GM19351 (cell line): Measurements from ENCODE around the gene TRPV2.

Source experiments
- ATAC-seq: cut with Tn5 transposase; IDR thresholded peaks from one replicate; pipeline ENCODE4 v1.9.1; 2021; ENCODE audit warnings: mild to moderate bottlenecking, moderate library complexity; ENCODE audit not compliant: unreplicated experiment

Gene TRPV2

DNA sequence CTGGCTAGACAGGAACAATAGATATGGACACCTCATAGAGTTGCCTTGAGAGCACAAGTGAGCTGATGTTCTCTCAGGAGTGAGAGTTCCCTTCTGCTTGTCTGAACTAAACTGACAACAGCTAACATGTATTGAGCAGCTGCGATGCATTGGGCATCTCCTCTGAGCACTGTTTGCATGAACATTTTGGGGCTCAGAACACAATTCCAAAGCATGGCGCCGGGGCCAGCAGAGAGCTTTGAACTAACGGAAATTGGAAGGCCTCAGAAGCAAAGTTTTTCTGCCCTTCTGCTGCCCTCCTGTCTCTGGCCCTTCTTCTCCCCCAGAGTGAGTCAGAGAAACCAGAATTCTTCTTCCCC is 38.1 kb downstream of the TRPV2 start:
- no peak for ATAC-seq

DNA sequence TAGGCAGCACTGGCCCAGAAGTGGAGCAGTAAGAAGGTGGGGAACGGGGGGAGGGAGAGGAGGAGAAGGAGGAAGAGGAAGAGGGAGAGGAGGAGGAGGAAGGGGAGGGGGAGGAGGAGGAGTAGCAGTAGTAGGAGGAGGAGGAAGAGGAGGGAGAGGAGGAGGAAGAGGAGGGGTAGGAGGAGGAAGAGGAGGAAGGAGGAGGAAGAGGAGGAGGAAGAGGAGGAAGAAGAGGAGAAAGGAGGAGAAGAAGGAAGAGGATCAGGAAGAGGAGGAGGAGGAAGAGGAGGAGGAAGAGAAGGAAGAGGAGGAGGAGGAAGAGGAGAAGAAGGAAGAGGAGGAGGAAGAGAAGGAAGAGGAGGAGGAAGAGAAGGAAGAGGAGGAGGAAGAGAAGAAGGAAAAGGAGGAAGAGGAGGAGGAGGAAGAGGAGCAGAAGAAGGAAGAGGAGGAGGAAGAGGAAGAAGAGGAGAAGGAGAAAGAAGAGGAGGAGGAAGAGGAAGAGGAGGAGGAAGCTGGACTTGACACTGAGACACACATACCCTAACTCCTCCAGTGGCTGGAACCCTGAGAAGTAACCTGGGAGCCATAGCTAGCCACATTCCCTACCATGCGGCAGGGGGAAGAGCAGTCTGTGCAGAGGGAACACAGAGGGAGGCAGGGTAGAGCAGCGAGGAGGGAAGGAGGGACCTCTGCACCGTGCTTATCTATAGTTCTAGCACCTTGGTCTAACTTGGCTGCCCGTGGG is 40.8 kb downstream of the TRPV2 start:
- no peak for ATAC-seq

DNA sequence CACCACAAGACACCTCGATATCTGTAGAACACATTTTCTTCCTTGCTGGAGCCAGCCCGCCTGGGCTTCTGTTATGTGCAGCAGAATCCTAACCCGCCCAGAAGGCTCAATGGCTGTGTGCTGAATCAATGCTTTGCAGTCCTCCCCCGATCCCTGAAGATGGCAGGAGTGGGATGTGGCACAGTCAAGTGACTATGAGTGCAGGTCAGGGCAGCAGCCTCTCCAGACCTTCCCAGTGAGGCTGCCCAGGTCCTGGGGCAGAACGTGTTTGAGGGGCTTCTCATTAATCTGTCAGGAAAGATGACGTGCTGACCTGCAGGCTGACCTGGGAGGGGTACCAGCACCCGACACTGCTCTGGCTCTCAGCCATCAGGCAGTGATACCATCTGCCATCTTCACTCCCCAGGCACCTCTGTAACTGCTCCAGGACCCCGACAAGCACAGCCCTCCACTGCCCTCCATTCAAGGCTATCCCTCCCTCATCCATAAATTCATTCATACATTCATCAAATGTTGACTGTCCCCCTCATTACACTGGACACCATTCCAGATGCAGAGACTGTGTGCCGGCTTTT is 41.5 kb downstream of the TRPV2 start:
- no peak for ATAC-seq

DNA sequence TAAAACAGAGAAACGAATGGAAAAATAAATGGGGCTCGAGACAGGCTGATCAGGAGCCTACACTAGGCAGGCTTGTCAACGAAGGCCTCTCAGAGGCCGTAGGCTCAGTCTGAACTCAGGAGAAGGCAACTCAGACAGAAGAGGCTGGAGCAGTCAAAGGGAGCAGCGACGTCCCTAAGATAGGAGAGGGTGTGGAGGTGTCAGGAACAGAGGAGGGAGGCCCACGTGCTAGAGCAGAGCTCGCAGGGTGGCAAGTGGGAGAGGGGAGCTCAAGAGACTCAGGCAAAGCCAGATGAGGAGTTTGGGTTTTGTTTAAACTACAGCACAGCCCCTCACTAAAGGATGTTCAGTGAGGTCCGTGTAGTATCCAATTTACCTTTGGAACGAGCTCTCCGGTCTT is 43.9 kb downstream of the TRPV2 start:
- no peak for ATAC-seq

DNA sequence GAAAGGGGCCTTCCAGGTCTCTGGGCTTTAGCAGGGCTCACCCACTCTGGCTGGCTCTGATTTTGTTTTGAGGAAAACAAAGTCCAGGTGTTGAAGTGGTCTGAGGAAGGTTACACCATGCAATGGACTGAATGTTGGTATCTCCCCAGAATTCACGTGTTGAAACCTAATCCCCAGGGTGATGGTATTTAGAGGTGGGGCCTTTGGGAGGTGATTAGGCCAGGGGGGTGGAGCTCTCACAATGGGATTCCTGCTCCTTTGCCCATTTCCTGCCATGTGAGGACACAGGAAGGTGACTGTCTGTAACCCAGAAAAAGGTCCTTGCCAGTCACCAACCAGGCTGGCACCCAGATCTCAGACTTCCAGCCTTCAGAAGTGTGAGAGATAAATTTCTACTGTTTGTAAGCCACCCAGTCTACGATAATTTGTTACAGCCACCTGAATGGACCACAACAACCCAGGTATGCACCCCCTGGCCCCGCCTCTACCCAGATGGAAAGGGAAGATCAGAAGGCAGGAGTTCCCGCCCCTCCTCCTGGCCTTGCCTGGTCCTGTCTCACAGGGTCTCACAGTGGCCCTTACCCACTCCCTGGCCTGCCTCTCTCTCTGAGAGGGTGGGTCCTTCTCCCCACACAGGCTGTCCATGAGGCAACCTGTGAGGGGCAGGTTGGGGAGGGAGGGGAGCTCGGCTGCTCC is 44.6 kb downstream of the TRPV2 start:
- no peak for ATAC-seq

DNA sequence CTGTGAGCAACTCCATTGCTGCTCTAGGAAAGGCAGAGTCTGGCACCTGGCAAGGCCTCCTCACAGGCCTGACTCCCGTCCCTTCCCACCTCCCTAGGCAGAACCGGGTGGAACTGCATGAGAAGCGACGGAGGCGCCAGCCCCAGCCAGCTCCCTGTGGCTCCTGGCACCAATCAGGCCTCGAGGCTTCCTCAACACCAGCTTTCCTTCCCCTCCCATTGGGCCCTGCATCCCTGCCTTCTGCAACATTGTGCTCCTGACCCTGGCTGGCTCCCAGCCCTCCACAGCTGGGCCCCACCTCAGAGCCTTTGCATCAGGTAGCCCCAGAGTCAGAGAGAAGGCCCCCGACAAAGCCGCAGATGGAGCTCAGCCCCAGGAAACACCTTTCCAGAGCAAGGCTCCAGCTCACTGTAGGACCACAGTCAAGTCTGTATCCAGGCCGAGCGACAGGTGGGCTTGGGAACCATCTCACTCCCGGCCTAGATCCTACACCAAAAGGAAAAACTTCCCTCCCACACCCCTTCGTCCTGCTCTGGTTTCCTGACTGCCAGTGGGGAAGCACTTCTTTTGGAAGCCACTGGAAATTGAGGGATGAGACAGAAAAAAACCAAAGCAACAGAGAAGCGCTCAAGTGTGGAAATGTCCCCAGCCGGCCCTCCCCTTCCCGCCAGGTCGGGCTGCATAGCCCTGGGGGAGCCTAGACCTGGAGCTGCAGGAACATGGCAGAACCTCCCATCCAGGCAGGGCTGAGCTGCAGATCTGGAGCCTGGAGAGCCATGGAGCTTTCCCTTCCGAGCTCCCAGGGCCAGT is 45.6 kb downstream of the TRPV2 start:
- no peak for ATAC-seq

DNA sequence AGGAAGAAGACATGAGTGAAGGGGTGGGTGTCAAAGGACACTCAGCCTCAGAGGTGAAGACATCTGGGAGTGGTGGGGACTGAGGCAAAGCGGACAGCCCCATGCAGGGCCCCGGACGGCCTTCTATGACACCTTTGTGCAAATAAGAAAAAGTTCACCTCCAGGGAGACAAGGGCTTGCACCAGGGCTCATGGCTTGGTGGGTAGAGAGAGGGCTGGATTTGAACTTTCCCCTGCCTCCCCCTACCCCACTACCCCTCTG is 46.2 kb downstream of the TRPV2 start:
- ATAC-seq, result no peak

DNA sequence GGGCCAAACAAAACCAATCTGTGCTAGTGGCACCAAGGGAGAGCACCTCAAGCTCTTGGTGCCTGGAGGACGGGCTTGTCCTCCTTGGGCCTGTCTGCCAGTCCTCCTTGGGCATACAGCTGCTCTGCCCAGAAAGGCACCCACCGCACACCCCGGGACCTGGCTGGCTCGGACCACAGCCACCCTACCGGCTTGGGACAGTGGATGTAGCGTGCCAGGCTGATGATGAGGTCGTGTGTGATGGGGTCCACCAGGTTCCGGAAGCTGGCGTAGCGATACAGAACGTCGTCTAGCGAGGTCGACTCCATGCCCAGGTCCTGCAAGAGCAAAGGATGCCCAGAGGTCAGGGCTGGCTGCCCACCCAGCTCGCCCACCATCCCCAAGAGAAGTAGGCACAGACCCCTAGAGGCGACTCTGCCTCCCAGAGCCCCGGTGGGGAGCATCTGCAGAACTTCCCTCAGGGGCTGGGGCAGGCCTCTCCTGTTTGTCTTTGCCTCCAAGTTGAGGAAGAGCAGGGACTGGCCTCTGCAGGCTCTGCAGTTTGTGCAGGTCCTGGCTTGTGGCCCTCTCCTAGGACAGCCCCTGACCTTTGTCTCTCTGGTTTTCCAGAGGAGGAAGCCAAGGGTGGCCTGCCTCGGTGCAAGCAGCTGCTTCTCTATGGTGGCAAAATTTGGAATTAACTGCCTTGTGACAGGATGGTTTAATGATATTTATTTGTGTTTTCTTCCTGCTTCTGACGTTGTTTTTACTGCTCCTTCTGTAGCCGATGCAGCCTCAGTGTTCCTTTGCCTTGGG is 46.9 kb downstream of the TRPV2 start:
- ATAC-seq, result no peak

DNA sequence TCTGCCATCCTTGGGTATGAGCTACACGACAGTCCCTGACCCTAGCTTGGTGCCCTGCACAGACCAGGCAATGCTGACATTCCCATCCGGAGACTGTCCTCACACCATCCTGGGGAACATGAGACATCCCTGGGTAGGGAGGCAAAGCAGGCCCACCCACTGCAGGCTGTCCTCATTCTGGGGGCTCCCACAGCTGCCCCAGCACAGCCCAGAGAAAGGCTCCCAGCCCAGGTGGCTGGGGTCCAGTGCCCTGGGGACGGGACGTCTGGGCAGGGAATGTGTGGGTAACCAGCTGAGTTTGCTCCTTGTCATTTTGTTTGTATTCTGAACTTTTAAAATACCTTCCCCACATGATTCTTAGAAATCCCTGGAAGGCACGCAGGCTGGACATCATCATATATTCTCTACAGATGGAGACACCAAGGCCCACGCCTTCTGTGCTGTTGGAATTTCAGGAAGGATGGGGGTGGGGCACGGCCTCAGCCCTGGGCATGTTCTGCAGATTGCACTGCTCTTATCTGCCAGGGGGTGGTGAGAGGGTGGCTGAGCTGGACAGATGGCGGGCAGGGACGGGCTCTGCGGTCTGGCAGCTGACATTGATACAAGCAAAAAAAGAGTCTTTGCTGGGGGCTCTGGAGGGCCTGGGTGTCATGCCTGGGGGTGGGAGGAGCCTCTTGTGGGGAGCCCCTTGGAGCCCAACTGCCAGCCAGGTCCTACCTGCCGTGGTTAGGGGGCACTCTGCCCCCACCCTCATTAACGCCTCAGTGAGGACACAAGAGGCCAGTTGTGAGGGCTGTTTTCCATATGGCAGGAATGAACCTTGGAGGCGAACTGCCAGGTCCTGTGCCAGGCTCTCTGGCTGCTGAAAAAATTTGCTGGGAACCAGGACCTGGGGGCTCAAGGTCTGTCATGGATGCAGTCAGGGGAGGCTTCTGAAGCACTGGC is 48.3 kb downstream of the TRPV2 start:
- ATAC-seq, result no peak

DNA sequence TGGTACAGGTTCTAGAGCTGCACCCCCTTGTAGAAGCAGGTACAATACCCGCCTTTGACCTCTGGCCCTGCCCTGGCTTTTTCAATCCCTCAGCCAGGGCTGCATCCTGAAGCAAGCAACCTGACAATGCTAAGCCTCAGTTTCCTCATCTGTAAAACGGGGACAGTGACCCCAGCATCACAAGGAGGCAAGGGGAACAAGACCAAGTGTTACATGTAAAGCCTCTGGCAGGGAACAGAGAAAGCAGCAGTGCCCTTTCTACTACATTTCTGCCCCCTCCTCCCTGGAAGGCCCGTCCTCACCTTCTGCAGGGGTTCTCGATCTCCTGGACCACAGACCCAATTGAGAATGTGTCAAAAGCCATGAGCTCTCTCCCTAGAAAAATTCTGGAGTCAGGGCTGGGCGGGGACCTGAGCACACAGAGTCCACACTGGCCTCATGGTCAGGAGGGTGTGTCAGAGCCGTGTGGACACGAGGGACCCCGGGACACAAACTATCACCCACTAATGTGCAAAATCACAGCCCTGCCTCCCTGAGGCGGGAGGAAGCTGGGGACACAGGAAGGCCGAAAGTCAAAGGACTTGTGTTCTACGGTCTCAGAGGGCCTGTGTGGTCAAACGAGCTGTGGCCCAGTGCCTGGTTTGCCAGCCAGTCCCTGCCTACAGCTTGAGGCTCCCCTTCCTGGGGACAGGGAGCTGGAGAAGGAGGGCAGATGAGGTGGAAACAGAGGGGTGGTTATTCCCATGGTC is 49.1 kb downstream of the TRPV2 start:
- ATAC-seq, result no peak

DNA sequence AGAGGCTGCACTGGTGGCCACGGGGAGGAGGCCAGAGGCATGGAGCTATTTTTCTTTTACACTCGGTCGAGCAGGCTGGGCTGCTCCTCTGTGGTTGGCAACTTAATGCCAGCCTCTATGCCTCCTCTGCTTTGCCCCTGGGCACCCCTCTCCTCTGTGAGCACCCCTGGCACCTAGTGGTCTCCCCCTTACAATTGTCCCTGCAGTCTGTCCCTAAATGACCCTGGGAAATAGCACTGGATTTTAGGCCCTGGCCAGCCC is 49.6 kb downstream of the TRPV2 start:
- ATAC-seq, result no peak

DNA sequence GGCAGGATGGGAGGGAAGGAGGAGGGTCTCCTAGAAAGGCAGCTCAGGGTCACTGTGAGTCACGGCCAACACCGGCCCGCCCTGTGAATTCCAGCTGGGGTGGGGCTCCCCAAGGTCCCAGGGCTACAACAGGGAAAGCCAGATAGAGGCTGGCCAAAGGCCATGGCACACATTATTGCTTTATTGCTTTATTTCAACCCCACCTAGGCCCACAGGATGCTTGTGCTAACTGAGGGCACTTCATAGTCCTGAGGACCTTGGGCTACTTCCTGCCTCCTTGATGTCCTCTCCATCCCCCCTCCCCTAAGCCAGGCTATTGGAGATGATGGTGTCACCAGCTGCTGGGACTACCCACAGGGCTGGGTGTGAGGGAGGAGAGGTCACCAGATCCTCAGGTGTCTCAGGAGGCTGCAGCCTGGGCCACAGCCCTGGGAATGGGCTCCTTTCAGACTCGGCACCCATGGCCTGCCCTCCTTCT is 50.5 kb downstream of the TRPV2 start:
- no peak for ATAC-seq

DNA sequence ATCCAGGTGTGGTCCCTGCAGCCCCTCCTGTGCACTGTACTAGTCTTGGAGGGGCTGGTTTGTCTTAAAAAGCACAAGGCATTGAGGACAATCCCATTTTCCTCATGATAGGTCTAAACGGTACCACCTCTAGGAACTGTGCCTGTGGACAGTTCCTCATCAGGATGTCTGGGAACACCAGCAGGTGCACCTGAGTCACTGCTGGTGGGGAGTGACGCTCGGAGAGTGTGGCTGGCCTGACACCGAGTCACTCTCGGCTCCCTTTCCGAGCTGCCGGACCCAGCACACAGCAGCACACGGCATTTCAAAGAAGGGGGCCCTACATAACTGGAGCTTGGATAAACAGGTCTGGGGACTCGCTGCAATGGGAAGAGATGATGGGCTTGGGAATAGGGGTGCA is 51.0 kb downstream of the TRPV2 start:
- no peak for ATAC-seq

DNA sequence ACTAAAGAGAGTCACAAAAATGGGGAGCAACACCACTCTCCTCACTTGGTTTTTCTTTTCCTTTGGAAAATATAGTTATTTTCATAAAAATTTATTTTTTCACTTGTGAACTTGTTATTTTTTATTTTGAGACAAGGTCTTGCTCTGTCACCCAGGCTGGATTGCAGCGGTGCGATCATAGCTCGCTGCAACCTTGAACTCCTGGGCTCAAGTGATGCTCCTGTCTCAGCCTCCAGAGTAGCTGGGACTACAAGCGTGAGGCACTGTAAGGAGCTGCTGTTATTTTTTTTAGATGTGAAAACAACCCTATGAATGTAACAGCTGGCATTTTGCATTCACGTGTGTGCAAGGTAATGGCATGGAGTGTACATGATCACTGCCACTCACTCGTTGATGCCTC is 51.7 kb downstream of the TRPV2 start:
- no peak for ATAC-seq

DNA sequence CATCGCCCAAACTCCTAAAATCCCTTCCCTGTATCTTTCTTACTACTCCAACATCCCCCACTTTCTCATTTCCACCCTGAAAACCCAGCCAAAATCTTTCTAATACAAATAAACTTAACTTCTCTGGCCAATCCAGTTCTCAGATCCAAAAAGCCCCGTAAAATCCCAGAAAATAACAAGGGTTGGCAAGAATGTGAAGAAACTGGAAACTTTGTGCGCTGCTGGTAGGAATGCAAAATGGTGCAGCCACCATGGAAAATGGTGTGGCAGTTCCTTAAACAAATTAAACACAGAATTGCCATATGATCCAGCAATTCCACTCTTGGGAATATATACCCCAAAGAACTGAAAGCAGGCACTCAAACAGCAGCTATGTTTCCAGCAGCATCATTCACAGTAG is 52.5 kb downstream of the TRPV2 start:
- ATAC-seq, result no peak

DNA sequence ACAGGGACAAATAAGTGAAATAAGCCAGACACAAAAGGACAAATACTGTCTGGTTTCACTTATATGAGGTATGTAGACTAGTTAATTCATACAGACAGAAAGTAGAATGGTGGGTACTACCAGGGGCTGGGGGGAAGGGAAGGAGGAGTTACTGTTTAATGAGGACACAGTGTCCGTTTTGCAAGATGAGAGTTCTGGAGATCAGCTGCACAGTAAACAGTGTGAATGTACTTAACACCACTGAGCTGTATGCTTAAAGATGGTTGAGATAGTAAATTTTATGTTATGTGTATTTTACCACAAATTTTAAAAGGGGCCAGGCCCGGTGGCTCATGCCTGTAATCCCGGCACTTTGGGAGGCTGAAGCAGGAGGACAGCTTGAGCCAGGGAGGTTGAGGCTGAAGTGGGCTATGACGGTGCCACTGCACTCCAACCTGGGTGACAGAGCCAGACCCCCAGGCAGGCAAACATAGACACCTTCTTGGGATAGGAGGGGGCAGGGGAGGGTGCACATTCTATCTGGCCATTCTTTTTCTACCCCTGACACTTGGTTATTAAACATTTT is 53.1 kb downstream of the TRPV2 start:
- no peak for ATAC-seq

DNA sequence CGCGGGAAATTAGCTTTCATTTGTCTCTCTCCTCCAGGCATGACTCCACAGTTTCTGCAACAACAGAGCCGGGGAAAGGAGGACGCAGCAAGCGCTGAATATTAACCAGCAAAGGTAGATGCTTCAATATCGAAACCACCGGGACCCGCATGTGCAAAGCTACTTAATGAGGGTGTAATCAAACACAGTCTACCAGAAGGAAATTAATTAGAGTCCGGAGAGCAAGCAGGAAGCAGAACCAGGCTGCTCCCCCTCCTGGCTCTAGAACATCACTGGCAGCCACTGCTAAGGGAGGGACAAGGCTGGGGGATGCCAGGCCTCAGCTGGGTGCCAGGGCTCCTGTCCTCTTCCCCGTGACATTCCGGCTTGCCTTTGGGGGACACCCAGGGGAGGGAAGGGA is 54.9 kb downstream of the TRPV2 start:
- ATAC-seq, result no peak

DNA sequence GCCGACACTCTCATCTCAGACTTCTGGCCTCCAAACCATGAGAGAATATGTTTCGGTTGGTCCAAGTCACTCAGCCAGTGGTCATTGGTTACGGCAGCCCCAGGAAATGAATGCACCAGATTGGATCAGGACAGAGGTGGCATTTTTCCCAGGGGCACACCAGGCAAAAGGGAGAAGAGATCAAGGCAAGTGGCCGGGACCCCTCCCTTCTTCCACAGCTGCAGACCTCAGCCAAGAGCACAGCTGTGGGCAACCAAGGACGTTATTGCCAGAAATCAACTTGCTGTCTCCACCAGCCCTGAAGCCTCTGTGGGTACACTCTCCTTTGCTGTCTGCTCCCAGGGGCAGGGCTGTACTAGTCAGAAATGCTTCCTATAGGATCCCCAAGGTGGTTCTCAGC is 55.9 kb downstream of the TRPV2 start:
- ATAC-seq, result no peak

DNA sequence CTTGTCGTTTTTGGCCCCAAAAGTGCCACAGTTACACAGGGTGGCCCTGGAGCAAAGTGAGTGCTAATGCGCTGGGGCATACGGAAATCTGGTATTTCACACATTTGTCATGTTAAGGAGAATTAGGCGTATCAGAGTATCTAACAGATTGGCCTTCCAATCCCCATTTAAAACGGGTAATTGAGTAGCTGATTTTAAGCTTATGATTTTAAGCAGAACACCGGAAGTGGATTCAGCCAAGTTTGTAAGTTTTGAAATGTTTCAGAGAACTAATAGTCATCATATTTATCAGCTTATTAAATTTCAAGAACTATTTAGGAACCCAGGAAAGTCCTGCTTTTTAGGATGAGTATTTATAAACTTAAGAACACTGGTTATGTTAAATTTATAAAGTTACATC is 57.2 kb downstream of the TRPV2 start:
- ATAC-seq, result no peak
